ENCODE results near the gene CSAG1. TPM values are rescaled to one million over a fixed set of nuclear protein-coding genes. Genes with fewer than 3 reads are reported as not detected.
A peak's percentile ranks its signal among the peaks of the same experiment; 100 is the strongest.
"Not testable (repeated sequence)": the region's sequence is repeated elsewhere in the genome, so short reads cannot be mapped to it uniquely, and the experiment has no call there.

The CSAG1 gene
- total and polyA plus RNA-seq, 10 donors, result 0.21 TPM; not detected in 9

DNA sequence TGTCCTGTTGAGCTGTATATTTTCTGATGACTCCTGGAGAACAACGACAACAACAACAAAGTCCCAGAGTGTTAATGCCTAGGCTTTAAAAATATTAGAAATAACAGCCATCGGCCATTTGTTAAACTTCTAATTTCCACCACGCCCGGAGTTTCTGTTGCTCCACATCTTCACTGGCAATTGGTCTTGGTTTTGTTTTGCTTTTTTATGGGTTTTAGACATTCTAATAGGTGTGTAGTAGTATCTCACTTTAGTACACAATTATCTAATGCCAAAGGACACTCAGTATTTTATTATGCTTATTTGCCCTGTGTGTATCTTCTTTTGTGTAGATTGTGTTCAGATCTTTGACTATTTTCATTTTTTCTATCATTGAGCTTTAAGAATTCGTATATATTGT lies 5.0 kb upstream of the CSAG1 start:
- intact Hi-C loops (cut with DNase I; ENCODE audit: low total_unique reads), result no loop called here
- Histone ChIP-seq H3K4me1 (no peaks in the 10 kb centered on the region), H3K27me3 (replicated peaks in 1 of 7) (no peaks in the 10 kb centered on the region), H3K4me3 (no peak overlapping the region), H3K36me3 (no peaks in the 10 kb centered on the region), H3K27ac (no peak overlapping the region), H3K9me3 (no peaks in the 10 kb centered on the region)
- TF ChIP-seq, protein P1, sequence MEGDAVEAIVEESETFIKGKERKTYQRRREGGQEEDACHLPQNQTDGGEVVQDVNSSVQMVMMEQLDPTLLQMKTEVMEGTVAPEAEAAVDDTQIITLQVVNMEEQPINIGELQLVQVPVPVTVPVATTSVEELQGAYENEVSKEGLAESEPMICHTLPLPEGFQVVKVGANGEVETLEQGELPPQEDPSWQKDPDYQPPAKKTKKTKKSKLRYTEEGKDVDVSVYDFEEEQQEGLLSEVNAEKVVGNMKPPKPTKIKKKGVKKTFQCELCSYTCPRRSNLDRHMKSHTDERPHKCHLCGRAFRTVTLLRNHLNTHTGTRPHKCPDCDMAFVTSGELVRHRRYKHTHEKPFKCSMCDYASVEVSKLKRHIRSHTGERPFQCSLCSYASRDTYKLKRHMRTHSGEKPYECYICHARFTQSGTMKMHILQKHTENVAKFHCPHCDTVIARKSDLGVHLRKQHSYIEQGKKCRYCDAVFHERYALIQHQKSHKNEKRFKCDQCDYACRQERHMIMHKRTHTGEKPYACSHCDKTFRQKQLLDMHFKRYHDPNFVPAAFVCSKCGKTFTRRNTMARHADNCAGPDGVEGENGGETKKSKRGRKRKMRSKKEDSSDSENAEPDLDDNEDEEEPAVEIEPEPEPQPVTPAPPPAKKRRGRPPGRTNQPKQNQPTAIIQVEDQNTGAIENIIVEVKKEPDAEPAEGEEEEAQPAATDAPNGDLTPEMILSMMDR (IDR thresholded peaks at IDR 0.05 in 8 of 11, conservative IDR thresholded peaks at IDR 0.05 in 3 of 11), result no peak
- no peak for DNase-seq
- 77 to 96% (median 90%) methylated on average over 5 of the region's 5 CpGs for WGBS, 5 donors

DNA sequence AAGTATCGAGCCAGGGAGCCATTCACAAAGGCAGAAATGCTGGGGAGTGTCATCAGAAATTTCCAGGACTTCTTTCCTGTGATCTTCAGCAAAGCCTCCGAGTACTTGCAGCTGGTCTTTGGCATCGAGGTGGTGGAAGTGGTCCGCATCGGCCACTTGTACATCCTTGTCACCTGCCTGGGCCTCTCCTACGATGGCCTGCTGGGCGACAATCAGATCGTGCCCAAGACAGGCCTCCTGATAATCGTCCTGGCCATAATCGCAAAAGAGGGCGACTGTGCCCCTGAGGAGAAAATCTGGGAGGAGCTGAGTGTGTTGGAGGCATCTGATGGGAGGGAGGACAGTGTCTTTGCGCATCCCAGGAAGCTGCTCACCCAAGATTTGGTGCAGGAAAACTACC lies 3.0 kb upstream of the CSAG1 start:
- intact Hi-C loops (cut with DNase I; ENCODE audit: low total_unique reads); H3K9me3 ChIP-seq; H3K4me1 ChIP-seq; H3K27me3 ChIP-seq (replicated peaks in 1 of 7); H3K27ac ChIP-seq; H3K4me3 ChIP-seq; H3K36me3 ChIP-seq: not testable (repeated sequence)
- peak; percentile 47 for DNase-seq
- 76 to 89% (median 85%) methylated on average over 12 of the region's 12 CpGs; no CpG with 5 or more reads in 1 of the 5 donors for WGBS, 5 donors

DNA sequence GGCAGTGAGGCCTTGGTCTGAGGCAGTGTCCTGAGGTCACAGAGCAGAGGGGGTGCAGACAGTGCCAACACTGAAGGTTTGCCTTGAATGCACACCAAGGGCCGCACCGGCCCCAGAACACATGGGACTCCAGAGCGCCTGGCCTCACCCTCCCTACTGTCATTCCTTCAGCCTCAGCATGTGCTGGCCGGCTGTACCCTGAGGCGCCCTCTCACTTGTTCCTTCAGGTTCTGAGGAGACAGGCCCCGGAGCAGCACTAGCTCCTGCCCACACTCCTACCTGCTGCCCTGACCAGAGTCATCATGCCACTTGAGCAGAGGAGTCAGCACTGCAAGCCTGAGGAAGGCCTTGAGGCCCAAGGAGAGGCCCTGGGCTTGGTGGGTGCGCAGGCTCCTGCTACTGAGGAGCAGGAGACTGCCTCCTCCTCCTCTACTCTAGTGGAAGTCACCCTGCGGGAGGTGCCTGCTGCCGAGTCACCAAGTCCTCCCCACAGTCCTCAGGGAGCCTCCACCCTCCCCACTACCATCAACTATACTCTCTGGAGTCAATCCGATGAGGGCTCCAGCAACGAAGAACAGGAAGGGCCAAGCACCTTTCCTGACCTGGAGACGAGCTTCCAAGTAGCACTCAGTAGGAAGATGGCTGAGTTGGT lies 2.5 kb upstream of the CSAG1 start:
- no peak overlapping the region for H3K4me3 ChIP-seq
- no peaks in the 10 kb centered on the region for H3K27me3 ChIP-seq (replicated peaks in 1 of 7)
- H3K9me3 ChIP-seq, result no peaks in the 10 kb centered on the region
- no peak for TF ChIP-seq POLR2A (IDR thresholded peaks at IDR 0.05)
- no peak for TF ChIP-seq POLR2AphosphoS5 (IDR thresholded peaks at IDR 0.05)
- TF ChIP-seq, protein P1 (IDR thresholded peaks at IDR 0.05 in 8 of 11, conservative IDR thresholded peaks at IDR 0.05 in 3 of 11), result no peak
- no peak overlapping the region for H3K27ac ChIP-seq
- intact Hi-C loops (cut with DNase I; ENCODE audit: low total_unique reads), result no loop called here
- no peaks in the 10 kb centered on the region for H3K36me3 ChIP-seq
- WGBS, 5 donors, result 80 to 91% (median 86%) methylated on average over 11 to 12 of the region's 12 CpGs; no CpG with 5 or more reads in 1 of the 5 donors
- peak; percentile 67 for DNase-seq
- H3K4me1 ChIP-seq, result no peaks in the 10 kb centered on the region

DNA sequence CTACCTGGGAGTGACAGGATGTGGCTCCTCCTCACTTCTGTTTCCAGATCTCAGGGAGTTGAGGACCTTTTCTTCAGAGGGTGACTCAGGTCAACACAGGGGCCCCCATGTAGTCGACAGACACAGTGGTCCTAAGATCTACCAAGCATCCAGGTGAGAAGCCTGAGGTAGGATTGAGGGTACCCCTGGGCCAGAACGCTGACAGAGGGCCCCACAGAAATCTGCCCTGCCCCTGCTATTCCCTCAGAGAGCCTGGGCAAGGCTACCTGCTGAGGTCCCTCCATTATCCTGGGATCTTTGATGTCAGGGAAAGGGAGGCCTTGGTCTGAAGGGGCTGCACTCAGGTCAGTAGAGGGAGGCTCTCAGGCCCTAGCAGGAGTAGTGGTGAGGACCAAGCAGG lies 1.6 kb upstream of the CSAG1 start:
- intact Hi-C loops (cut with DNase I; ENCODE audit: low total_unique reads), result no loop called here

DNA sequence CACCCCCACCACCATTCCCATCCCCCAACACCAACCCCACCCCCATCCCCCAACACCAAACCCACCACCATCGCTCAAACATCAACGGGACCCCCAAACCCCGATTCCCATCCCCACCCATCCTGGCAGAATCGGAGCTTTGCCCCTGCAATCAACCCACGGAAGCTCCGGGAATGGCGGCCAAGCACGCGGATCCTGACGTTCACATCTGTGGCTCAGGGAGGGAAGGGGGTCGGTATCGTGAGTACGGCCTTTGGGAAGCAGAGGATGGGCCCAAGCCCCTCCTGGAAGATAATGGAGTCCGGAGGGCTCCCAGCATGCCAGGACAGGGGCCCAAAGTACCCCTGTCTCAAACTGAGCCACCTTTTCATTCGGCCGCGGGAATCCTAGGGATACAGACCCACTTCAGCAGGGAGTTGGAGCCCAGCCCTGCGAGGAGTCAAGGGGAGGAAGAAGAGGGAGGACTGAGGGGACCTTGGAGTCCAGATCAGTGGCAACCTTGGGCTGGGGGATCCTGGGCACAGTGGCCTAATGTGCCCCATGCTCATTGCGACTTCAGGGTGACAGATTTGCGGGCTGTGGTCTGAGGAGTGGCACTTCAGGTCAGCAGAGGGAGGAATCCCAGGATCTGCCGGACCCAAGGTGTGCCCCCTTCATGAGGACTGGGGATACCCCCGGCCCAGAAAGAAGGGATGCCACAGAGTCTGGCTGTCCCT lies 780 bp upstream of the CSAG1 start:
- H3K4me1 ChIP-seq; H3K9me3 ChIP-seq; H3K27me3 ChIP-seq (replicated peaks in 1 of 7); intact Hi-C loops (cut with DNase I; ENCODE audit: low total_unique reads); H3K36me3 ChIP-seq; H3K4me3 ChIP-seq; H3K27ac ChIP-seq: not testable (repeated sequence)
- 88 to 97% (median 91%) methylated on average over 19 to 22 of the region's 22 CpGs; no CpG with 5 or more reads in 1 of the 5 donors for WGBS, 5 donors
- DNase-seq, result peak; percentile 36

More for the DNA sequence above, 1.6 kb upstream of the CSAG1 start:
- TF ChIP-seq POLR2A (IDR thresholded peaks at IDR 0.05) (no peak), POLR2AphosphoS5 (IDR thresholded peaks at IDR 0.05) (no peak)
- TF ChIP-seq, protein P1 (IDR thresholded peaks at IDR 0.05 in 8 of 11, conservative IDR thresholded peaks at IDR 0.05 in 3 of 11), result no peak
- DNase-seq, result no peak
- H3K27me3 ChIP-seq (replicated peaks in 1 of 7), result no peaks in the 10 kb centered on the region
- WGBS, 5 donors, result 62 to 77% (median 73%) methylated on average over 2 of the region's 2 CpGs; no CpG with 5 or more reads in 1 of the 5 donors
- no peaks in the 10 kb centered on the region for H3K9me3 ChIP-seq
- H3K27ac ChIP-seq, result no peak overlapping the region
- H3K4me1 ChIP-seq, result no peaks in the 10 kb centered on the region
- no peaks in the 10 kb centered on the region for H3K36me3 ChIP-seq
- H3K4me3 ChIP-seq, result no peak overlapping the region
